ENCODE results near the gene WDR64. TPM values are rescaled to one million over a fixed set of nuclear protein-coding genes. Genes with fewer than 3 reads are reported as not detected.

WDR64 gene
- total and polyA plus RNA-seq, 4 donors: 0.02 to 0.70 (median 0.17) TPM

DNA sequence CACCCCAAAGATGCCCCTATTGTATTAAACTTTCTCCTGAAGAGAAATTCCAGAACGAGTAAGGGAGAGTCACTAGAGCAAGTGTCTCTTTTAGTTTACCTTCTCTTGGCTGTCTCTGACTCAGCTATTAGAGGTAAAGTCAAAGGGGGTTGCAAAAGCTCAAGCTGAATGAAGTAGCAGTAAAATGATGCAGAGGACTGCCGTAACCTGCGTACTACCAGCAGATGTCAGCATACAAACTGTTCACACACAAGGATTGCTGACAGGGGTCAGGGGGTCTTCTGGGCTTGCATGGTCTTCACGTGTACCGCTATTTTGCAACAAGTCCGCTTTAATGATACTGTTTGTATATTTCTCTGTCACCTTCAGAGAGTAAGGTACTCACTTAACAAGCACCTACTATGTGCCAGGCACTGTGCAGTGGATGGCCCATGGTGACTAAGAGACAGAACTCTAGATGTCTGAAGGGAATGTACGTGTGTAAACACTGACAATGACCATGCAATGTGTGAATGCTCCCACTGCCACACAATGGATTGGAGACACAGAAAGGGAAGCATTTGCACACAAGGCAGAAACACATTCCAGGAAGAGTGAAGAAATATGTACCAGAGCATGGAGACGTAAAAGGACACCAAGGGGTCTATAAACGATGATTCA is 46.8 kb upstream of the WDR64 start:
- no peaks in the 10 kb centered on the region for H3K9me3 ChIP-seq (ENCODE audit: control insufficient read depth in 4 of 4, low read length in 3 of 4)
- TF ChIP-seq MAX (IDR thresholded peaks at IDR 0.05) (no peak), RAD21 (IDR thresholded peaks at IDR 0.05) (peak in 1 of 2 donors; percentile 60), CTCF (IDR thresholded peaks at IDR 0.05; ENCODE audit: low read depth, low read length, missing input control) (peak; percentile 17), TAF1 (conservative IDR thresholded peaks at IDR 0.05) (no peak), ATF3 (IDR thresholded peaks at IDR 0.05) (no peak), HNF4A (conservative IDR thresholded peaks at IDR 0.05) (no peak), JUND (IDR thresholded peaks at IDR 0.05) (no peak)
- TF ChIP-seq, protein P1, sequence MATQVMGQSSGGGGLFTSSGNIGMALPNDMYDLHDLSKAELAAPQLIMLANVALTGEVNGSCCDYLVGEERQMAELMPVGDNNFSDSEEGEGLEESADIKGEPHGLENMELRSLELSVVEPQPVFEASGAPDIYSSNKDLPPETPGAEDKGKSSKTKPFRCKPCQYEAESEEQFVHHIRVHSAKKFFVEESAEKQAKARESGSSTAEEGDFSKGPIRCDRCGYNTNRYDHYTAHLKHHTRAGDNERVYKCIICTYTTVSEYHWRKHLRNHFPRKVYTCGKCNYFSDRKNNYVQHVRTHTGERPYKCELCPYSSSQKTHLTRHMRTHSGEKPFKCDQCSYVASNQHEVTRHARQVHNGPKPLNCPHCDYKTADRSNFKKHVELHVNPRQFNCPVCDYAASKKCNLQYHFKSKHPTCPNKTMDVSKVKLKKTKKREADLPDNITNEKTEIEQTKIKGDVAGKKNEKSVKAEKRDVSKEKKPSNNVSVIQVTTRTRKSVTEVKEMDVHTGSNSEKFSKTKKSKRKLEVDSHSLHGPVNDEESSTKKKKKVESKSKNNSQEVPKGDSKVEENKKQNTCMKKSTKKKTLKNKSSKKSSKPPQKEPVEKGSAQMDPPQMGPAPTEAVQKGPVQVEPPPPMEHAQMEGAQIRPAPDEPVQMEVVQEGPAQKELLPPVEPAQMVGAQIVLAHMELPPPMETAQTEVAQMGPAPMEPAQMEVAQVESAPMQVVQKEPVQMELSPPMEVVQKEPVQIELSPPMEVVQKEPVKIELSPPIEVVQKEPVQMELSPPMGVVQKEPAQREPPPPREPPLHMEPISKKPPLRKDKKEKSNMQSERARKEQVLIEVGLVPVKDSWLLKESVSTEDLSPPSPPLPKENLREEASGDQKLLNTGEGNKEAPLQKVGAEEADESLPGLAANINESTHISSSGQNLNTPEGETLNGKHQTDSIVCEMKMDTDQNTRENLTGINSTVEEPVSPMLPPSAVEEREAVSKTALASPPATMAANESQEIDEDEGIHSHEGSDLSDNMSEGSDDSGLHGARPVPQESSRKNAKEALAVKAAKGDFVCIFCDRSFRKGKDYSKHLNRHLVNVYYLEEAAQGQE (IDR thresholded peaks at IDR 0.05): no peak
- no peak for DNase-seq (ENCODE audit: low spot score)

DNA sequence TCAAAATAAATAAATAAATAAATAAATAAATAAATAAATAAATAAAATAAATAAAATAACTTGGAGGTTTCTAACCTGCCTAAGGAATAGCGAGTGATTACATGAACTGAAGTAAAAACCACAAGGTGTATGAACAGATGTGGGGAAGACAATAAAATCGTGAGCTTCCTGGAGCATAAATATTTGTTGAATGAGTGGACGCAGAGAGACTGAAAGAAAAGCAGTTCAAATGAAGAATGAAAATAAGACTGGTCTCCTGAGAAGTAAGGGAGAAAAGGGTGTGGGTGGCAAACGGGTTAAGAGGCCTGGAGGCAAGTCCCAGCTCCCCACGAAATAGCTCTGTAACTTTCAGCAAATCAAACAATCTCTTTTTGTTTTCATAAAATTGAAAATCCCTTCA is 45.5 kb upstream of the WDR64 start:
- Histone ChIP-seq H3K36me3 (ENCODE audit: control insufficient read depth in 4 of 4, insufficient read depth in 3 of 4, low read depth in 1 of 4, low read length in 3 of 4) (peaks cover 0 to 8% (median 0%) of the 10 kb centered on the region in 4 donors), H3K4me1 (ENCODE audit: control insufficient read depth in 4 of 4, insufficient read depth in 4 of 4, low read length in 3 of 4) (peaks cover 2 to 19% (median 16%) of the 10 kb centered on the region in 4 donors), H3K9ac (ENCODE audit: low read depth in 1 of 2, low read length in 2 of 2) (no peak overlapping the region), H3K4me3 (ENCODE audit: low read depth in 1 of 3, low read length in 3 of 3) (no peak overlapping the region), H3K27me3 (ENCODE audit: control insufficient read depth in 4 of 4, insufficient read depth in 4 of 4, low read length in 3 of 4) (no peaks in the 10 kb centered on the region), H3K9me3 (ENCODE audit: control insufficient read depth in 4 of 4, low read length in 3 of 4) (no peaks in the 10 kb centered on the region), H3K27ac (ENCODE audit: low read depth in 1 of 2, low read length in 2 of 2) (no peak overlapping the region)
- DNase-seq (ENCODE audit: low spot score): no peak
- WGBS: 93% methylated on average over 5 of the region's 5 CpGs
- no peak for TF ChIP-seq GABPA (IDR thresholded peaks at IDR 0.05 in 1 of 2, conservative IDR thresholded peaks at IDR 0.05 in 1 of 2)
- TF ChIP-seq EGR1 (IDR thresholded peaks at IDR 0.05; ENCODE audit: low read depth in 2 of 2): no peak
- no peak for TF ChIP-seq FOXA2 (IDR thresholded peaks at IDR 0.05)
- TF ChIP-seq HNF4A (conservative IDR thresholded peaks at IDR 0.05): no peak
- no peak for TF ChIP-seq RAD21 (IDR thresholded peaks at IDR 0.05)
- no peak for TF ChIP-seq SP1 (IDR thresholded peaks at IDR 0.05)
- TF ChIP-seq CTCF (IDR thresholded peaks at IDR 0.05; ENCODE audit: low read depth, low read length, missing input control): no peak
- TF ChIP-seq JUND (IDR thresholded peaks at IDR 0.05): no peak
- no peak for TF ChIP-seq YY1 (IDR thresholded peaks at IDR 0.05)
- TF ChIP-seq RXRA (IDR thresholded peaks at IDR 0.05): no peak
- TF ChIP-seq NR2F2 (IDR thresholded peaks at IDR 0.05): no peak
- TF ChIP-seq, protein P2, sequence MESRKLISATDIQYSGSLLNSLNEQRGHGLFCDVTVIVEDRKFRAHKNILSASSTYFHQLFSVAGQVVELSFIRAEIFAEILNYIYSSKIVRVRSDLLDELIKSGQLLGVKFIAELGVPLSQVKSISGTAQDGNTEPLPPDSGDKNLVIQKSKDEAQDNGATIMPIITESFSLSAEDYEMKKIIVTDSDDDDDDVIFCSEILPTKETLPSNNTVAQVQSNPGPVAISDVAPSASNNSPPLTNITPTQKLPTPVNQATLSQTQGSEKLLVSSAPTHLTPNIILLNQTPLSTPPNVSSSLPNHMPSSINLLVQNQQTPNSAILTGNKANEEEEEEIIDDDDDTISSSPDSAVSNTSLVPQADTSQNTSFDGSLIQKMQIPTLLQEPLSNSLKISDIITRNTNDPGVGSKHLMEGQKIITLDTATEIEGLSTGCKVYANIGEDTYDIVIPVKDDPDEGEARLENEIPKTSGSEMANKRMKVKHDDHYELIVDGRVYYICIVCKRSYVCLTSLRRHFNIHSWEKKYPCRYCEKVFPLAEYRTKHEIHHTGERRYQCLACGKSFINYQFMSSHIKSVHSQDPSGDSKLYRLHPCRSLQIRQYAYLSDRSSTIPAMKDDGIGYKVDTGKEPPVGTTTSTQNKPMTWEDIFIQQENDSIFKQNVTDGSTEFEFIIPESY (IDR thresholded peaks at IDR 0.05): no peak
- no peak for TF ChIP-seq MAX (IDR thresholded peaks at IDR 0.05)
- no peak for TF ChIP-seq FOXA1 (IDR thresholded peaks at IDR 0.05)
- no peak for TF ChIP-seq ATF3 (IDR thresholded peaks at IDR 0.05)
- TF ChIP-seq HNF4G (IDR thresholded peaks at IDR 0.05): no peak
- TF ChIP-seq TAF1 (conservative IDR thresholded peaks at IDR 0.05): no peak

More for the DNA sequence above, 46.8 kb upstream of the WDR64 start:
- Histone ChIP-seq H3K36me3 (ENCODE audit: control insufficient read depth in 4 of 4, insufficient read depth in 3 of 4, low read depth in 1 of 4, low read length in 3 of 4) (peaks cover 0 to 8% (median 0%) of the 10 kb centered on the region in 4 donors), H3K27me3 (ENCODE audit: control insufficient read depth in 4 of 4, insufficient read depth in 4 of 4, low read length in 3 of 4) (no peaks in the 10 kb centered on the region), H3K4me1 (ENCODE audit: control insufficient read depth in 4 of 4, insufficient read depth in 4 of 4, low read length in 3 of 4) (peaks cover 2 to 10% (median 8%) of the 10 kb centered on the region in 4 donors), H3K4me3 (ENCODE audit: low read depth in 1 of 3, low read length in 3 of 3) (no peak overlapping the region), H3K27ac (ENCODE audit: low read depth in 1 of 2, low read length in 2 of 2) (no peak overlapping the region), H3K9ac (ENCODE audit: low read depth in 1 of 2, low read length in 2 of 2) (no peak overlapping the region)
- 81% methylated on average over 9 of the region's 9 CpGs for WGBS

Data from liver (tissue), 9 donors.